Chondrocyte (in vitro differentiated cells): ENCODE measurements around the gene AQP7. TPM values are rescaled to one million over a fixed set of nuclear protein-coding genes. Genes with fewer than 3 reads are reported as not detected.
A peak's percentile ranks its signal among the peaks of the same experiment; 100 is the strongest.
"Not testable (repeated sequence)": the region's sequence is repeated elsewhere in the genome, so short reads cannot be mapped to it uniquely, and the experiment has no call there.

Source experiments
- DNase-seq: peaks from one replicate; pipeline ENCODE4 v3.0.0; 2021; ENCODE audit warnings: mixed read lengths, low spot score
- H3K27ac Mint-ChIP-seq: one replicate; pipeline ENCODE4 v1.8.0; 2021; ENCODE audit warnings: mild to moderate bottlenecking, moderate library complexity, mixed read lengths; ENCODE audit not compliant: unreplicated experiment
- H3K27me3 Mint-ChIP-seq: 2 replicates; pipeline ENCODE4 v1.8.0; 2021; ENCODE audit warnings: low read depth, mixed read lengths
- H3K36me3 Mint-ChIP-seq: 2 replicates; pipeline ENCODE4 v1.8.0; 2021; ENCODE audit warnings: low read depth, mixed read lengths
- H3K4me1 Mint-ChIP-seq: 2 replicates; pipeline ENCODE4 v1.8.0; 2021; ENCODE audit warnings: low read depth, mild to moderate bottlenecking, mixed read lengths
- H3K4me3 Mint-ChIP-seq: one replicate; pipeline ENCODE4 v1.8.0; 2021; ENCODE audit warnings: mild to moderate bottlenecking, moderate library complexity, mixed read lengths; ENCODE audit not compliant: unreplicated experiment
- H3K9me3 Mint-ChIP-seq: 2 replicates; pipeline ENCODE4 v1.8.0; 2021; ENCODE audit warnings: low read depth, mixed read lengths
- CTCF ChIP-seq: fragments of 200-600 bp; sonication (generic); IDR thresholded peaks from 2 replicates; pipeline ENCODE4 v1.5.0; 2021; ENCODE audit warnings: antibody characterized with exemption, mild to moderate bottlenecking, moderate library complexity
- long read RNA-seq: library from polyadenylated mRNA; stranded (forward); transcript quantifications from one replicate; pipeline ENCODE4 v2.0.0, GENCODE V29; 2021
- total RNA-seq: library from RNA; stranded (reverse); gene quantifications from 3 replicates; pipeline ENCODE4 v1.2.1, GENCODE V29; 2021

AQP7 gene
- total RNA-seq, result 0.30 to 0.80 TPM (median 0.33 TPM) in 3 replicates
- long read RNA-seq, result 0 reads

GRCh38 chr9:33402371-33402770 lies at the start of gene AQP7:
Gene AQP7 (minus strand): TSS chr9:33402568. CDS start chr9:33401262, 1,306 bp downstream.
- H3K4me3 Mint-ChIP-seq, H3K27ac Mint-ChIP-seq, DNase-seq, H3K9me3 Mint-ChIP-seq, H3K4me1 Mint-ChIP-seq, H3K27me3 Mint-ChIP-seq, H3K36me3 Mint-ChIP-seq: not testable (repeated sequence)

- no peak overlapping the region for H3K4me3 Mint-ChIP-seq
- H3K4me1 Mint-ChIP-seq, result peaks cover 25% of the 10 kb centered on the region
- DNase-seq, result no peak
- H3K9me3 Mint-ChIP-seq, result no peaks in the 10 kb centered on the region
- H3K27me3 Mint-ChIP-seq, result no peaks in the 10 kb centered on the region
- no peaks in the 10 kb centered on the region for H3K36me3 Mint-ChIP-seq
- no peak overlapping the region for H3K27ac Mint-ChIP-seq
- TF ChIP-seq CTCF, result no peak
These were observed 48.3 kb upstream of the AQP7 start for GRCh38 chr9:33450621-33451146.

- no peaks in the 10 kb centered on the region for H3K36me3 Mint-ChIP-seq
- DNase-seq, result no peak
- peaks cover 25% of the 10 kb centered on the region for H3K4me1 Mint-ChIP-seq
- H3K4me3 Mint-ChIP-seq, result no peak overlapping the region
- TF ChIP-seq CTCF, result no peak
- no peaks in the 10 kb centered on the region for H3K27me3 Mint-ChIP-seq
- no peaks in the 10 kb centered on the region for H3K9me3 Mint-ChIP-seq
- H3K27ac Mint-ChIP-seq, result no peak overlapping the region
These were observed 47.3 kb upstream of the AQP7 start for GRCh38 chr9:33449715-33450114.

GRCh38 chr9:33447799-33448553 lies 45.6 kb upstream of the AQP7 start:
- no peak for DNase-seq
- peak overlapping the region; percentile 68 for H3K4me3 Mint-ChIP-seq
- no peaks in the 10 kb centered on the region for H3K36me3 Mint-ChIP-seq
- peak overlapping the region; percentile 61 for H3K27ac Mint-ChIP-seq
- peaks cover 20% of the 10 kb centered on the region for H3K4me1 Mint-ChIP-seq
- no peak for TF ChIP-seq CTCF
- no peaks in the 10 kb centered on the region for H3K27me3 Mint-ChIP-seq
- no peaks in the 10 kb centered on the region for H3K9me3 Mint-ChIP-seq

- Mint-ChIP-seq H3K27me3 (no peaks in the 10 kb centered on the region), H3K4me3 (peak within 1 kb of the TSS; percentile 79), H3K4me1 (peaks cover 15% of the 10 kb centered on the region), H3K36me3 (no peaks in the 10 kb centered on the region), H3K9me3 (no peaks in the 10 kb centered on the region), H3K27ac (peak within 1 kb of the TSS; percentile 88)
- DNase-seq, result no peak
- peak; percentile 73 for TF ChIP-seq CTCF
These were observed 44.8 kb upstream of the AQP7 start, which contains the start of gene AQP3 for GRCh38 chr9:33446946-33447798. Gene AQP3 (minus strand): TSS chr9:33447593. CDS start chr9:33447530, 63 bp downstream.
